ENCODE data around the gene FCRLB. TPM values are rescaled to one million over a fixed set of nuclear protein-coding genes. Genes with fewer than 3 reads are reported as not detected.
"Not testable (repeated sequence)": the region's sequence is repeated elsewhere in the genome, so short reads cannot be mapped to it uniquely, and the experiment has no call there.

FCRLB gene
- total RNA-seq, 1 donor from 2014 or later: 0.26 TPM

- no peaks in the 10 kb centered on the region for H3K27me3 ChIP-seq (ENCODE audit: control insufficient read depth, insufficient read depth, low read length)
- no peak for TF ChIP-seq CTCF (IDR thresholded peaks at IDR 0.05; ENCODE audit: insufficient read depth, low read length, severe bottlenecking)
- H3K36me3 ChIP-seq (ENCODE audit: control insufficient read depth, insufficient read depth, low read length): no peaks in the 10 kb centered on the region
- DNase-seq (ENCODE audit: low read depth): peak; percentile 62
- FAIRE-seq: no peak
- H3K4me3 ChIP-seq (ENCODE audit: low read depth, low read length): no peak overlapping the region
Measured at GRCh38 chr1:161723459-161724141, 2.3 kb downstream of the FCRLB start.

- H3K27me3 ChIP-seq (ENCODE audit: control insufficient read depth, insufficient read depth, low read length); H3K36me3 ChIP-seq (ENCODE audit: control insufficient read depth, insufficient read depth, low read length); FAIRE-seq; DNase-seq (ENCODE audit: low read depth): not testable (repeated sequence)
- peak overlapping the region; percentile 65 for H3K4me3 ChIP-seq (ENCODE audit: low read depth, low read length)
Measured at GRCh38 chr1:161725258-161725907, 4.0 kb downstream of the FCRLB start.

- TF ChIP-seq CTCF (IDR thresholded peaks at IDR 0.05; ENCODE audit: insufficient read depth, low read length, severe bottlenecking): peak; percentile 40
- FAIRE-seq: no peak
- no peaks in the 10 kb centered on the region for H3K27me3 ChIP-seq (ENCODE audit: control insufficient read depth, insufficient read depth, low read length)
- no peak for DNase-seq (ENCODE audit: low read depth)
- H3K36me3 ChIP-seq (ENCODE audit: control insufficient read depth, insufficient read depth, low read length): no peaks in the 10 kb centered on the region
- peak overlapping the region; percentile 65 for H3K4me3 ChIP-seq (ENCODE audit: low read depth, low read length)
Measured at GRCh38 chr1:161725908-161726472, 4.6 kb downstream of the FCRLB start.

- Histone ChIP-seq H3K4me3 (ENCODE audit: low read depth, low read length) (peak overlapping the region; percentile 65), H3K27me3 (ENCODE audit: control insufficient read depth, insufficient read depth, low read length) (no peaks in the 10 kb centered on the region), H3K36me3 (ENCODE audit: control insufficient read depth, insufficient read depth, low read length) (no peaks in the 10 kb centered on the region)
- TF ChIP-seq CTCF (IDR thresholded peaks at IDR 0.05; ENCODE audit: insufficient read depth, low read length, severe bottlenecking): no peak
- DNase-seq (ENCODE audit: low read depth) (no peak), FAIRE-seq (no peak)
Measured at GRCh38 chr1:161726473-161727255, 5.3 kb downstream of the FCRLB start.

GRCh38 chr1:161727256-161727924 lies 6.0 kb downstream of the FCRLB start:
- no peaks in the 10 kb centered on the region for H3K36me3 ChIP-seq (ENCODE audit: control insufficient read depth, insufficient read depth, low read length)
- FAIRE-seq: no peak
- no peak for DNase-seq (ENCODE audit: low read depth)

More at GRCh38 chr1:161727256-161727924, 6.0 kb downstream of the FCRLB start:
- Histone ChIP-seq H3K4me3 (ENCODE audit: low read depth, low read length) (peak overlapping the region; percentile 65), H3K27me3 (ENCODE audit: control insufficient read depth, insufficient read depth, low read length) (no peaks in the 10 kb centered on the region)
- no peak for TF ChIP-seq CTCF (IDR thresholded peaks at IDR 0.05; ENCODE audit: insufficient read depth, low read length, severe bottlenecking)
